Muscle layer of colon (tissue), 2 donors: ENCODE measurements around the gene FGF11.

Experiments used
- H3K27ac ChIP-seq: one replicate; pipeline ENCODE4 v1.7.0; 2013; ENCODE audit warnings: low read depth, mild to moderate bottlenecking, low read length, moderate library complexity
- H3K27me3 ChIP-seq, 2 donors: one replicate each; pipeline ENCODE4 v1.7.0; 2013; ENCODE audit warnings: low read length in 2 of 2, mild to moderate bottlenecking in 2 of 2; ENCODE audit not compliant: insufficient read depth in 2 of 2, control insufficient read depth in 1 of 2
- H3K36me3 ChIP-seq: one replicate; pipeline ENCODE4 v1.7.0; 2013; ENCODE audit warnings: mild to moderate bottlenecking, low read length; ENCODE audit not compliant: insufficient read depth
- H3K4me1 ChIP-seq: one replicate; pipeline ENCODE4 v1.7.0; 2013; ENCODE audit warnings: mild to moderate bottlenecking, low read length; ENCODE audit not compliant: insufficient read depth
- H3K4me3 ChIP-seq, 2 donors: one replicate each; pipeline ENCODE4 v1.7.0; 2013; ENCODE audit warnings: low read length in 2 of 2, low read depth in 1 of 2, mild to moderate bottlenecking in 1 of 2, moderate library complexity in 1 of 2
- H3K9ac ChIP-seq: one replicate; pipeline ENCODE4 v1.7.0; 2013; ENCODE audit warnings: low read length
- H3K9me3 ChIP-seq: one replicate; pipeline ENCODE4 v1.7.0; 2013; ENCODE audit warnings: mild to moderate bottlenecking, low read length
- donor health status: abdominal sarcoma.
- donor health status: Adenocarcinoma of cecum.

The FGF11 gene

DNA sequence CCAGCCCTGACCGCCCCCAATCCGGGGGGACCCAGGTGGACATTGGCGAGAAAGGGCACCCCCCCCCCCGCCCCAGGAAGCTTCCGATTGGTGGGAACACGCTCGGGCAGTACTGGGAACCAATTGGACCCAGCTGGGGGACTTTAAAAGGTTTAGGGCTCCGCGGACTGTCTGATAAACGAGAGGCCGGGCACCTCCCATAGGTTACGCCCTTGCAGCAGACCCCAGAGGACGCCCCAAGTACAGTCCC is 35.7 kb upstream of the FGF11 start:
- no peaks in the 10 kb centered on the region for H3K36me3 ChIP-seq
- peaks cover 15% of the 10 kb centered on the region for H3K4me1 ChIP-seq
- H3K4me3 ChIP-seq = peak overlapping the region; percentile 71 to 82
- H3K9me3 ChIP-seq = no peaks in the 10 kb centered on the region
- peak overlapping the region; percentile 56 for H3K9ac ChIP-seq
- peak overlapping the region; percentile 93 for H3K27ac ChIP-seq
- H3K27me3 ChIP-seq = no peaks in the 10 kb centered on the region

DNA sequence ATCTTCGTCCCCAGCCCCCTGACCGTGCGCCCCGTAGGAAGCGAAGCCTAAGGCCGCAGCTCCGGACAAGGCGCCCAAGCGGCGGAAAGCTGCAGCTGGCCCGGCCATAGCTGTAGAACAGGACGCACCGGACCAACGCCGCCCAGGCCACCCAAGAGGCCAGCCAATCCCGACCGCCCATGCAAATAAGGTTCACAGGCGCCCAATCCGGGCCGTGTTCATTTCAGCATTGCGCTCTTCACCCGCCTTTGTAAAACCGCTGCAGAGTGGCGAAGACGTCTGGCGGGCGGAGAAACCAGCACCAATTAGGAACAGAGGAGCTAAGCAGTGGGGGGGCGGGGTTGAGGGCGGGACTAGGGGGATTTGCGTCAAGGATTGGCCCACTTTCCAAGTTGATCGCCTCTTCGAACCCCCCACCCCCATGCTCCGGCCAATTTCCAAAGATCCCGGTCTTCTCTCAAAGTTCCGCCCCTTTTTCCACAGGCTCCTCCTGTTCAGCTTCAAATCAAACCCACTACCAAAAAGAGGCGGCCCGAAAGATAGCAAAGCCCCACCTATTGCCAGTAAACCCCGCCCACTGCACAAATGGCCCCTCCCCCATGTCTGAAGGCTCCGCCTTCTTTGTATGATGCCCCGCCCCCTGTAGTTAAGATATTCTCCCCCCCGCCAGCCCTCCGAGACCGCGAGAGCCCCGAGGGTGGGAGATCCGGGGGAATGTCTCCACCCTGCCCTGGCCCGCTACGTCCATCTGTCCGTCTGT is 35.2 kb upstream of the FGF11 start, which contains the start of gene TMEM256:
Gene TMEM256 (minus strand): TSS at position 121 of the 760 bp plus-strand sequence. CDS start 13 bp downstream, at position 108.
- Histone ChIP-seq H3K4me3 (peak within 1 kb of the TSS; percentile 77 to 82), H3K36me3 (no peaks in the 10 kb centered on the region), H3K9ac (peak within 1 kb of the TSS; percentile 57), H3K9me3 (no peaks in the 10 kb centered on the region), H3K4me1 (peaks cover 15% of the 10 kb centered on the region), H3K27ac (peak within 1 kb of the TSS; percentile 93), H3K27me3 (no peaks in the 10 kb centered on the region)

DNA sequence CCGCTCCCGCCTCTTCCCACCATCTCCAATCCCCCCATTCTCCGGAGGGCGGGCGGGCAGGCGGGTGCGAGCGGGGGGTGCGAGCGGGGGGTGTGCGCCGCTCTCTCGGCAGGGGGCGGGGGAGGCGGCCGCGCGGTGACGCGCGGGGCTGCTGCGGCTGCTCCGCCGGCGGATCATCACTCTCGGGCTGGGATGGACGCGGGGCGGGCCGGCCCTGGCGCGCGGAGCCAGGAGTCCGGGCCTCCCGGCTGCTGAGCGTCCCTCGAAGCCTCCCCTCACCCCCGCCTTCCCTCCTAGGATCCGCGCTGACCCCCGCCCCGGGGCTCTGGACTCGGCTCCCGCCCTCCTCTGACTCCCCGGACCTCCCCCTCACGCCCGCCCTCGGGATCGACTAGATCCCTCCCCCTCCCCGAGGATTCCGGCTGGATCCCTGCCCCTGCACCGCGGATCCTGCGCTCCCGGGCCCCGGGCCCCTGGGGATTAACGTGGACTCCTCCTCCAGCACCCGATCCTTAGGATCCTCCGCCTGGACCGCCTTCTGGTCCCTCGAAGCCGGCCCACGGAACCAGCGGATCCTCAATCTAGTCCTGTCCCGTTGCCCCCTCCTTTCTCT is 34.5 kb upstream of the FGF11 start:
- H3K4me1 ChIP-seq = peaks cover 15% of the 10 kb centered on the region
- H3K9me3 ChIP-seq = no peaks in the 10 kb centered on the region
- H3K36me3 ChIP-seq = no peaks in the 10 kb centered on the region
- peak overlapping the region; percentile 45 for H3K27ac ChIP-seq
- peak overlapping the region; percentile 71 to 77 for H3K4me3 ChIP-seq
- peak overlapping the region; percentile 57 for H3K9ac ChIP-seq
- no peaks in the 10 kb centered on the region for H3K27me3 ChIP-seq

DNA sequence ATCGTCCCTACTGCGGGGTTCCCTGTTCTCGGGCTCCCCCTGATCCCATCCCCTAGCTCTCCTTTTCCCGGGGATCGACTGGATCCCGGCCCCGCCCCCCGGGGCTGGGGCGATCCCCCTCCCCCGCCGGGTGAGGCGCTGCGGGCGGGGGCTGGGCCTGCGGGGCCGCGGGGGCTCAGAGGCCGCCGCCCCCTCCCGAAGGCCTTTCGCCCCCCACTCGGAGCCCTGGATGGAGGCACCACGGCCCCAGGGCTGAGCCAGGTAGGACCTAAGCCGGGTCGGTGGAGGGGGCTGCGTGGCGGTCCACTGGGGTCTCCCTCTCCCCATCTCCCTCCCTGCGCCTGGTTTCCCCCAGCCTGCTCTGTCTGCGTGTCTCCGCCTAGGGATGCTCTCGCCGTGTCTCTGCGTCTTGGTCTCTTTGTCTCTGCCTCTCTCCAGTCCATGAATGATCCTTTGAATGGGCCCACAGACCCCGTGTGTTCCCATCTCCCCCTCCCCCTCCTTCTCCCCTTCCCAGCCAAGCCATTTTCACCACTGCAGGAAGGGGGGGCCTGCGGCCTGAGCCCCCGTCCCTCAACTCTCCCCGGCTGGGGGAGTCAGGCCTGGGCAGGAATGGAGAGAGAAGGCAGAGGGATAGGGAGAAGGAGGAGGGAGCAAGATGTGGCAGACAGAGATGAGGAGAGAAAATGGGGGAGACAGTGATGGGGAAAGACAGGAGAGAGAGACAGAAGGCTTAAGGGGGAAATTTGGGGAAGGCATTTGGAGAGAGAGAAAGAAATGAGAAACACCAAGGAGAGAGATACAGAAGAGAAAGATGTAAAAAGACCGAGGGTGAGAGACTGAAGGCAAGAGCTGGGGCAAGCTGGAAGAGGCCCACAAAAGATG is 33.7 kb upstream of the FGF11 start:
- no peaks in the 10 kb centered on the region for H3K27me3 ChIP-seq
- no peaks in the 10 kb centered on the region for H3K9me3 ChIP-seq
- H3K4me1 ChIP-seq = peaks cover 15% of the 10 kb centered on the region
- H3K4me3 ChIP-seq = peak overlapping the region; percentile 71 to 77
- no peaks in the 10 kb centered on the region for H3K36me3 ChIP-seq
- peak overlapping the region; percentile 57 for H3K9ac ChIP-seq
- H3K27ac ChIP-seq = peak overlapping the region; percentile 45

DNA sequence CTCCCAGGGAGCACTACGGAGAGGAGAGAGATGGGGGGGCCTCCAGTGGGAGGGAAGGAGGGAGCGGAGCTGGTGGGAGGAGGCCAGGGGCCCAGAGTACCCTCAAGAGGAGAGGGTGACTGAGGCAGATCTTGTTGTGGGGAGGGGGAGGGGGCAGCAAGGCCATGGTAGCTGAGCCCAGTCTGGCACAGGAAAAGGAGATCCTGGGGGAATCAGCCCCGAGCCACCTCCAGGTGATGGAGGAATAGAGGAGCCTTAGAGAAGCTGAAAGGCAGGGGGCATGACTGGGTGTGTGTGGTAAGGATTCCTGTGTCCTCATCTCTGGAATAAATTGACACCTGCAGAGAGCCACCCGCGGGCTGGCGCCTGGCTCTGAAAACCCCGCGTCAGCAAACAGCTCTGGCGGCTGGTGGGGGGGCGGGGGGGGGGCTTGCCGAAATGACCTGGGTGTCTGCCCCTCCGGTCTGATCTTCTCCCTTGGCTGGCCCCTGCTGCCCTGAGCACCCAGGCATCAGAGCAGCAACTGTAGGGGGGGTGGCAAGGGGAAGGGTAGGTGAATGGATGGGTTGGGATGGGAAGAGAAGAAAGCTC is 33.0 kb upstream of the FGF11 start:
- Histone ChIP-seq H3K27me3 (no peaks in the 10 kb centered on the region), H3K4me3 (peak overlapping the region in 1 of 2 donors; percentile 71), H3K9ac (peak overlapping the region; percentile 57), H3K9me3 (no peaks in the 10 kb centered on the region), H3K36me3 (no peaks in the 10 kb centered on the region), H3K27ac (peak overlapping the region; percentile 45), H3K4me1 (peaks cover 15% of the 10 kb centered on the region)

DNA sequence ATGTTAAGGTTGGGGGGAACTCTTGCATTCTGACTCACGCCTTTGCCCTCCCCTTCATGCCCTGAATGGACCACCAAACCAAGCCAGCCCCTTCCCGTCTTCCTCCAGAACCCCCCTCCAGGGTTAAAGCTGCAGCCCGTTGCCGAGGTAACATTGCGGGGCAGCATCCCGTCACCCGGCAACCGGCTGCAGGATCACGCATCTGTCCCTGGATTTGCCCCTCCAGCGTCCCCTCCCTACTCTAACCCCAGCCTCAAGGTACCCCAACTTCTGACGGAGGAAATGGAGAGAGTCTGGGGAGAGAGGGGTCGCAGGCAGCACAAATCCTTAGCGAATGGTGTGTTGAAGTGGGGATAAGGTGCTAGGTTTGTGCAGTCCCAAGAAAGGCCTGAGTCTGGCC is 32.2 kb upstream of the FGF11 start:
- Histone ChIP-seq H3K27me3 (no peaks in the 10 kb centered on the region), H3K36me3 (no peaks in the 10 kb centered on the region), H3K4me3 (no peak overlapping the region), H3K9ac (no peak overlapping the region), H3K9me3 (no peaks in the 10 kb centered on the region), H3K27ac (no peak overlapping the region), H3K4me1 (peaks cover 15% of the 10 kb centered on the region)

DNA sequence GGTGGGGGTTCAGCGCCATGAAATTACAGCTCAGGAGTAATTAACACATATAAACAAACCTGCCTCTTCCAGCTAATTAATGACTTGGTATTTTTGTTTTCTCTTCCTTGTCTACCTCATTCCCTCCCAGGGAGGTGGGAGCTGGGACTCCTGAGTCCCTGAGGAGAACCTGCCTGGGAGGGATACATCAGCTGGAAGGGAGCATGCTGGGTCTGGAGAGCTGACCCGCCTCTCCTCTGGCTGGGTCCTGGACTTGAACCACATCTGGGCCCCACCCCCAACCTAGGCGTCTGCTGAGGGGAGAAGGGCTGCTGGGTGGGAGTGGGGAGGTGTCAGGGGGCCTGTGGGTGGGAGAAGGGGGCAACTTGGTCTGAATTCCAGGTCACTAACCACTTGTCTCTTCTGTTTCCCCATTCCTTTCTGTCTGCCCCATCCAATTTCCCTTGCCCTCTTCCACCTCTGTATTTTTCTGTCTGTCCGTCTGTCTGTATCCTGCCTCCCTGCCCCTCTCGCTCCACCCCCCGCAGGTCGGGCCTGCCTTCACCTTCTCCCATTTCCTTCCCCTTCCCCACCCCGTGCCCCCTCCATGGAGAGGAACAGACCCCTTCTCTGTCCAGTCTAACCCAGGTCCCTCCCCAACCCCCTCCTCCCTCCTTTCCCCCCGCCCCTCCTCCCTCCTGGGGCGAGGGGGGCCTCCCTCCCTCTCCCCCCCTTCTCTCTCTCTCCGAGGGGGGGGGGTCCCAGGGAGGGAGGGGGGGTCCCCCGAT is 31.6 kb upstream of the FGF11 start, which contains the start of gene NLGN2:
Gene NLGN2 (plus strand): TSS at position 361 of the 767 bp plus-strand sequence. CDS start 411 bp downstream, outside the sequence.
- Histone ChIP-seq H3K4me3 (no peak within 1 kb of the TSS), H3K27ac (no peak within 1 kb of the TSS), H3K9ac (no peak within 1 kb of the TSS), H3K4me1 (peaks cover 15% of the 10 kb centered on the region), H3K27me3 (no peaks in the 10 kb centered on the region), H3K9me3 (no peaks in the 10 kb centered on the region), H3K36me3 (no peaks in the 10 kb centered on the region)

DNA sequence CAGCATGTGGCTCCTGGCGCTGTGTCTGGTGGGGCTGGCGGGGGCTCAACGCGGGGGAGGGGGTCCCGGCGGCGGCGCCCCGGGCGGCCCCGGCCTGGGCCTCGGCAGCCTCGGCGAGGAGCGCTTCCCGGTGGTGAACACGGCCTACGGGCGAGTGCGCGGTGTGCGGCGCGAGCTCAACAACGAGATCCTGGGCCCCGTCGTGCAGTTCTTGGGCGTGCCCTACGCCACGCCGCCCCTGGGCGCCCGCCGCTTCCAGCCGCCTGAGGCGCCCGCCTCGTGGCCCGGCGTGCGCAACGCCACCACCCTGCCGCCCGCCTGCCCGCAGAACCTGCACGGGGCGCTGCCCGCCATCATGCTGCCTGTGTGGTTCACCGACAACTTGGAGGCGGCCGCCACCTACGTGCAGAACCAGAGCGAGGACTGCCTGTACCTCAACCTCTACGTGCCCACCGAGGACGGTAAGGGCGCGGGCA is 31.0 kb upstream of the FGF11 start:
- no peak overlapping the region for H3K9ac ChIP-seq
- no peaks in the 10 kb centered on the region for H3K27me3 ChIP-seq
- no peaks in the 10 kb centered on the region for H3K36me3 ChIP-seq
- H3K9me3 ChIP-seq = no peaks in the 10 kb centered on the region
- H3K4me3 ChIP-seq = no peak overlapping the region
- peaks cover 8% of the 10 kb centered on the region for H3K4me1 ChIP-seq
- H3K27ac ChIP-seq = no peak overlapping the region

DNA sequence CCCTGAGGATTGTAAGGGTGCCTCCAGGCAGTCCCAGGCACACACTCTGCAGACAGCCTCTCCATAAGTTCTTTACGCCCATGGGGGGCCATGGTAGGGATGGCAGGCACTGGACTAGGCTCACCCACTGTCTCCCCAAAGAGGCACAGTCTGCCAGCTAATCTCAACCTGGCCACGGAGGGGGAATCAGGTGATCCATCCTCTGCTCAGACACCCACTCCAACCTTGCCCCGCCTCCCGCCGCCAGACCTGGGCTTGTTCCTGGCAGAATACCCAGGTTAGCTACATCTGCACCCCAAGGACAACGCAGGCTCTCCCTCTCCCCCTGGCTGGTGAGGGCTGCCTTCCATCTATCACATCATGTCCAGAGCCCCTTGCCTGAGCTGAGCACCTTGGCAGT is 30.4 kb upstream of the FGF11 start:
- Histone ChIP-seq H3K27ac (no peak overlapping the region), H3K9ac (no peak overlapping the region), H3K4me1 (peaks cover 8% of the 10 kb centered on the region), H3K36me3 (no peaks in the 10 kb centered on the region), H3K9me3 (no peaks in the 10 kb centered on the region), H3K4me3 (no peak overlapping the region), H3K27me3 (no peaks in the 10 kb centered on the region)

DNA sequence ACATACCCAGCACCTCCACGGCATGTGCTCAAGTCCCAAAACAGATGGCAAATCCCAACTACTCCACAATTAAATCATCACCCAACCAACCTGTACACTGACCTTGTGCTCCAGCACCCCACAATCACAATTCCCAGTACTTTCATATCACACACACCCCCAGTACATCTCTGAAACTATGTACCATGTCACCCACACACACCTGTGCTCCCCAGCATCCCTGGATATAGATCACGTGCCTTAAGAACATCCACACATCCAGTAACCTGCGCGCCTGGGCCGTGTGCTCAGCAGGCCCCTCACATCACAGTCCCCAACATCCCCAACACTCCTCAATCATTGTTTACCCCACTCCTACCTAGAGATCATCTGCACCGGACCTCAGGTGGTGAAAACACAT is 29.6 kb upstream of the FGF11 start:
- Histone ChIP-seq H3K9ac (no peak overlapping the region), H3K36me3 (no peaks in the 10 kb centered on the region), H3K9me3 (no peaks in the 10 kb centered on the region), H3K27me3 (no peaks in the 10 kb centered on the region), H3K27ac (no peak overlapping the region), H3K4me3 (no peak overlapping the region), H3K4me1 (peaks cover 8% of the 10 kb centered on the region)
